PC-3 (cell line): Measurements from ENCODE around the gene BIK. TPM values are rescaled to one million over a fixed set of nuclear protein-coding genes. Genes with fewer than 3 reads are reported as not detected.
A peak's percentile ranks its signal among the peaks of the same experiment; 100 is the strongest.

ENCODE experiments used
- ATAC-seq: fragments of 200-7000 bp; cut with Tn5 transposase; 2 replicates; pipeline ENCODE4 v1.9.1; 2020; ENCODE audit warnings: mild to moderate bottlenecking, moderate library complexity
- BruUV-seq: library from RNA; stranded (reverse); fragments of 400-500 nt; replicated peaks from 2 replicates; lab custom pipeline; 2021; lab: Mats Ljungman, UMichigan
- CTCF ChIA-PET: fragments of 300-600 bp; sonication (Branson Sonifier 250); formaldehyde crosslinking; loops from one replicate; lab custom pipeline; 2022; ENCODE audit warnings: antibody characterized with exemption; lab: Charles Lee
- POLR2A ChIA-PET: fragments of 300-600 bp; sonication (Branson Sonifier 250); formaldehyde crosslinking; loops from one replicate; lab custom pipeline; 2022; ENCODE audit warnings: antibody characterized with exemption; ENCODE audit not compliant: unreplicated experiment; lab: Charles Lee
- DNase-seq: peaks from one replicate; pipeline ENCODE4 v3.0.0-alpha.2; 2015
- H2AFZ ChIP-seq: fragments of 300-600 bp; sonication (generic); 2 replicates; pipeline ENCODE4 v1.6.0; 2016; ENCODE audit warnings: antibody characterized with exemption, low read length
- H3F3A ChIP-seq: fragments of 300-600 bp; sonication (generic); one replicate; pipeline ENCODE4 v1.6.0; 2017; ENCODE audit warnings: antibody characterized with exemption, low read length, control low read depth, mild to moderate bottlenecking; ENCODE audit not compliant: unreplicated experiment
- H3K27ac ChIP-seq: fragments of 300-600 bp; sonication (generic); 2 replicates; pipeline ENCODE4 v1.5.1; 2016; ENCODE audit warnings: mild to moderate bottlenecking, low read length
- H3K27me3 ChIP-seq: fragments of 300-600 bp; sonication (generic); 2 replicates; pipeline ENCODE4 v1.6.1; 2016; ENCODE audit warnings: low read length, mixed read lengths
- H3K36me3 ChIP-seq: fragments of 300-600 bp; sonication (generic); 2 replicates; pipeline ENCODE4 v1.6.1; 2016; ENCODE audit warnings: low read depth, mixed run types, low read length, mixed read lengths
- H3K4me1 ChIP-seq: fragments of 300-600 bp; sonication (generic); 2 replicates; pipeline ENCODE4 v1.5.1; 2016; ENCODE audit warnings: low read length; ENCODE audit not compliant: insufficient read depth
- H3K4me2 ChIP-seq: fragments of 300-600 bp; sonication (generic); 2 replicates; pipeline ENCODE4 v1.6.0; 2016; ENCODE audit warnings: low read length
- H3K4me3 ChIP-seq: fragments of 300-600 bp; sonication (generic); 2 replicates; pipeline ENCODE4 v1.5.1; 2016; ENCODE audit warnings: mild to moderate bottlenecking, low read length, mixed read lengths
- H3K79me2 ChIP-seq: fragments of 300-600 bp; sonication (generic); 2 replicates; pipeline ENCODE4 v1.6.1; 2017; ENCODE audit warnings: low read length, mixed read lengths
- H3K9ac ChIP-seq: fragments of 300-600 bp; sonication (generic); 2 replicates; pipeline ENCODE4 v1.6.0; 2016; ENCODE audit warnings: mild to moderate bottlenecking, low read length
- H3K9me2 ChIP-seq: fragments of 300-600 bp; sonication (generic); replicated peaks from 2 replicates; pipeline ENCODE4 v1.6.1; 2016; ENCODE audit warnings: mixed run types, low read length, mixed read lengths
- H3K9me3 ChIP-seq: fragments of 300-600 bp; sonication (generic); 2 replicates; pipeline ENCODE4 v1.6.1; 2016; ENCODE audit warnings: low read length, mixed read lengths
- H4K20me1 ChIP-seq: fragments of 300-600 bp; sonication (generic); 2 replicates; pipeline ENCODE4 v1.6.1; 2016; ENCODE audit warnings: low read length, mixed read lengths
- EZH2 ChIP-seq: fragments of 300-600 bp; sonication (generic); IDR thresholded peaks from one replicate; pipeline ENCODE4 v1.6.1; 2017; ENCODE audit warnings: antibody characterized with exemption, mild to moderate bottlenecking, low read length; ENCODE audit not compliant: unreplicated experiment
- EZH2phosphoT487 ChIP-seq: fragments of 300-600 bp; sonication (generic); IDR thresholded peaks from 2 replicates; pipeline ENCODE4 v1.6.1; 2018; ENCODE audit warnings: mild to moderate bottlenecking, antibody characterized with exemption, low read length, borderline replicate concordance
- intact Hi-C: fragments of 100-400 bp; cut with micrococcal nuclease; formaldehyde crosslinking; loops from 2 replicates; pipeline ENCODE4 v1.9.0; 2023
- total RNA-seq: library from RNA; depleted of rRNA; stranded (reverse); fragments of >200 nt; gene quantifications from 2 replicates; pipeline ENCODE4 v1.2.3, GENCODE V29; 2014
- TF ChIP-seq, protein P1 (sequence below): fragments of 300-600 bp; sonication (generic); conservative IDR thresholded peaks from 2 replicates; pipeline ENCODE4 v1.5.1; 2017; ENCODE audit warnings: antibody characterized with exemption, low read depth, mild to moderate bottlenecking, low read length

BIK gene
- total RNA-seq, 1 experiment from 2014 or later, result 24.6 TPM

DNA sequence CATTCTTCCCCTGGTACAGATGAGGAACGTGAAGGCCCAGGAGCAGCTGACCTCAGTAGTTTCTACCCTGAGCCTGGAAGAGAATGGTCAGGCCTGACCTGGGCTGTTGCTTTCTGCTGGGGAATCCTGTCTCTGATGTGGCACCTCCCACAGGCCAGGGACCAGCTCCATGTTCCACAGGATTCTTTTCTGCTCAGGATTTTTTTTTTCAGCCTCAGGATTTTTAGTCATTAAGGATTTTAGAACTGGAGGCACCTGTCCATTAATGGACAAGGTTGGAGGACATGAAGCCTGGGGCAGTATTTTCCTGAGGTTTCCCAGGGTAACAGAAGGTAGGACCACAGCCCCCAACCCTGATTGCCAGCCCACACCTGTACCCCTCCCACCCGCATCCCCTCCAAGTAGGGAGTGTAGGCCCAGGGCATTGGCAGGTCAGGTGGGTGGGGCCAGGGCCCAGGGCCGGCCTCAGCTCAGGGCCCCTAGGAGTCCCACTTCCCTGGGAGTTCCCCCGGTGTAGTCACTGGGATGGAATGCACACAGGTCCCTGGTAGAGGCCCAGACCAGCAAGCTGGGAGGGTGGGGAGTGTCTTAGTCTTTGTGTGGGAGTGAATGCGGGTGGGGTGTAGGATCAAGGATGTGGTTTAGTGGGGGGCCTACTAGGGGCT is 16.1 kb downstream of the BIK start:
- peak overlapping the region; percentile 84 for H3K4me2 ChIP-seq
- ChIA-PET POLR2A (interaction anchor here (0.5 kb wide), 2 partner anchors 9 to 42 kb away, joined by 4 to 7 read pairs; no protein-coding TSS in a partner anchor), CTCF (no interaction called here)
- ATAC-seq (peak; percentile 92), DNase-seq (peak; percentile 88)
- H2AFZ ChIP-seq, result no peak overlapping the region
- peaks cover 36% of the 10 kb centered on the region for H3K4me1 ChIP-seq
- H3K27ac ChIP-seq, result peak overlapping the region; percentile 100
- TF ChIP-seq, protein P1, sequence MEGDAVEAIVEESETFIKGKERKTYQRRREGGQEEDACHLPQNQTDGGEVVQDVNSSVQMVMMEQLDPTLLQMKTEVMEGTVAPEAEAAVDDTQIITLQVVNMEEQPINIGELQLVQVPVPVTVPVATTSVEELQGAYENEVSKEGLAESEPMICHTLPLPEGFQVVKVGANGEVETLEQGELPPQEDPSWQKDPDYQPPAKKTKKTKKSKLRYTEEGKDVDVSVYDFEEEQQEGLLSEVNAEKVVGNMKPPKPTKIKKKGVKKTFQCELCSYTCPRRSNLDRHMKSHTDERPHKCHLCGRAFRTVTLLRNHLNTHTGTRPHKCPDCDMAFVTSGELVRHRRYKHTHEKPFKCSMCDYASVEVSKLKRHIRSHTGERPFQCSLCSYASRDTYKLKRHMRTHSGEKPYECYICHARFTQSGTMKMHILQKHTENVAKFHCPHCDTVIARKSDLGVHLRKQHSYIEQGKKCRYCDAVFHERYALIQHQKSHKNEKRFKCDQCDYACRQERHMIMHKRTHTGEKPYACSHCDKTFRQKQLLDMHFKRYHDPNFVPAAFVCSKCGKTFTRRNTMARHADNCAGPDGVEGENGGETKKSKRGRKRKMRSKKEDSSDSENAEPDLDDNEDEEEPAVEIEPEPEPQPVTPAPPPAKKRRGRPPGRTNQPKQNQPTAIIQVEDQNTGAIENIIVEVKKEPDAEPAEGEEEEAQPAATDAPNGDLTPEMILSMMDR, result no peak
- TF ChIP-seq EZH2phosphoT487 (no peak), EZH2 (no peak)
- no TSS peak for BruUV-seq
- H3K9me3 ChIP-seq, result no peaks in the 10 kb centered on the region
- H3K27me3 ChIP-seq, result no peaks in the 10 kb centered on the region
- H3K9me2 ChIP-seq, result no peaks in the 10 kb centered on the region
- peak overlapping the region; percentile 96 for H3K9ac ChIP-seq
- no peaks in the 10 kb centered on the region for H4K20me1 ChIP-seq
- H3F3A ChIP-seq, result no peaks in the 10 kb centered on the region
- H3K79me2 ChIP-seq, result peaks cover 12% of the 10 kb centered on the region
- intact Hi-C loops, result no loop called here
- no peak overlapping the region; the same call in 1 of the 2 replicates for H3K4me3 ChIP-seq
- no peaks in the 10 kb centered on the region for H3K36me3 ChIP-seq

DNA sequence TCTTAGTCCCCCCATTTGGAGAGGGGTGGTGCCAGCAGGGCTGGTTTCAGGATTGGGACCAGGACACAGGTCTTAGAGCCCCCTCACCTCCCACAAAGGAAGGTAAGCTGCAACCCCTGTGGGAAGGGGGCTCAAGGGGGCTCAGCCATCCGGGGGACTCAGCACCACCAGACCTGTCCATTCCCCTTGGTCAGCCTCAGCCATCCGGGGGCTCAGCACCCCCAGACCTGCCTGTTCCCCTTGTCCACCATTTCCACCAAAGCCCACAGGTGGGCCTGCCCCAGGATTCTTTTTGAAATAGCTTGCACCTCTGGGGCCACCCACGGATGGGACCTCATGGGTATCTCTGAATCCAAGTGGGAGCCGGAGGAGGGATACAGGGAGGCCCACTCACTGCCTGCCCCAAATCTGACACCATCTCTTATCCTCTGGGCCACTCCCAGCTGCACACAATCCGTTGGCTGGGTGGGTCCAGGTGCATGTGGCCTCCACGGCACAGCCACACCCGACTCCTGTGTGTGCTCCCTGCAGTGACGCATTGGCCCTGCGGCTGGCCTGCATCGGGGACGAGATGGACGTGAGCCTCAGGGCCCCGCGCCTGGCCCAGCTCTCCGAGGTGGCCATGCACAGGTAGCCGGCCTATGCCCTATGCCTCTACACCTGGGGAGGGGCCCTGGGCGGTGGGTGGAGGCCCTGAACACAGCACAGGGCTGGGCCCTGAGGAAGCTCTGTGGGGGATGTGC is 16.8 kb downstream of the BIK start:
- Histone ChIP-seq H3K36me3 (no peaks in the 10 kb centered on the region), H3K9me3 (no peaks in the 10 kb centered on the region), H3K27me3 (no peaks in the 10 kb centered on the region), H3K27ac (peak overlapping the region; percentile 100), H3K9ac (peak overlapping the region; percentile 96), H2AFZ (no peak overlapping the region), H3K4me3 (peak overlapping the region; percentile 53), H3K9me2 (no peaks in the 10 kb centered on the region), H3K4me2 (peak overlapping the region; percentile 84), H4K20me1 (no peaks in the 10 kb centered on the region), H3K79me2 (peaks cover 12% of the 10 kb centered on the region), H3K4me1 (peaks cover 36% of the 10 kb centered on the region), H3F3A (no peaks in the 10 kb centered on the region)
- DNase-seq (peak; percentile 89), ATAC-seq (peak; percentile 86)
- ChIA-PET POLR2A (interaction anchor here (0.5 kb wide), 1 partner anchor 10 kb away, joined by 7 read pairs; no protein-coding TSS in a partner anchor), CTCF (no interaction called here)
- TF ChIP-seq EZH2 (no peak), EZH2phosphoT487 (no peak)
- TF ChIP-seq, protein P1, result no peak
- intact Hi-C loops, result no loop called here
- BruUV-seq, result TSS peak; percentile 88
